Brain microvascular endothelial cell (primary cell): Measurements from ENCODE around the gene GSK3B.
A peak's percentile ranks its signal among the peaks of the same experiment; 100 is the strongest.

Source experiments
- DNase-seq: peaks from one replicate; pipeline ENCODE4 v3.0.0-alpha.2; 2020
- H3K27ac ChIP-seq: fragments of 250-450 bp; sonication (Bioruptor Pico); 2 replicates; pipeline ENCODE4 v1.5.1; 2020; ENCODE audit warnings: mild to moderate bottlenecking, moderate library complexity
- H3K27me3 ChIP-seq: fragments of 250-450 bp; sonication (Bioruptor Pico); replicated peaks from 2 replicates; pipeline ENCODE4 v1.5.1; 2020; ENCODE audit warnings: mild to moderate bottlenecking
- H3K36me3 ChIP-seq: fragments of 250-450 bp; sonication (Bioruptor Pico); replicated peaks from 2 replicates; pipeline ENCODE4 v1.5.1; 2020; ENCODE audit warnings: mild to moderate bottlenecking
- H3K4me3 ChIP-seq: 2 replicates; pipeline ENCODE4 v1.5.1; 2011; ENCODE audit warnings: low read depth, mild to moderate bottlenecking, control low read depth, low read length, moderate library complexity
- in situ Hi-C: cut with HindIII; loops from 2 replicates; pipeline ENCODE4 v1.10.0; 2017; ENCODE audit warnings: low sequenced_read_pairs, low pct_ligation_motif_present
- TF ChIP-seq, protein P1 (sequence below): IDR thresholded peaks from 2 replicates; pipeline ENCODE4 v1.5.1; 2011; ENCODE audit warnings: low read depth, mild to moderate bottlenecking, moderate library complexity, low read length, control low read depth, inconsistent platforms; ENCODE audit errors: missing control alignments

GSK3B gene

DNA sequence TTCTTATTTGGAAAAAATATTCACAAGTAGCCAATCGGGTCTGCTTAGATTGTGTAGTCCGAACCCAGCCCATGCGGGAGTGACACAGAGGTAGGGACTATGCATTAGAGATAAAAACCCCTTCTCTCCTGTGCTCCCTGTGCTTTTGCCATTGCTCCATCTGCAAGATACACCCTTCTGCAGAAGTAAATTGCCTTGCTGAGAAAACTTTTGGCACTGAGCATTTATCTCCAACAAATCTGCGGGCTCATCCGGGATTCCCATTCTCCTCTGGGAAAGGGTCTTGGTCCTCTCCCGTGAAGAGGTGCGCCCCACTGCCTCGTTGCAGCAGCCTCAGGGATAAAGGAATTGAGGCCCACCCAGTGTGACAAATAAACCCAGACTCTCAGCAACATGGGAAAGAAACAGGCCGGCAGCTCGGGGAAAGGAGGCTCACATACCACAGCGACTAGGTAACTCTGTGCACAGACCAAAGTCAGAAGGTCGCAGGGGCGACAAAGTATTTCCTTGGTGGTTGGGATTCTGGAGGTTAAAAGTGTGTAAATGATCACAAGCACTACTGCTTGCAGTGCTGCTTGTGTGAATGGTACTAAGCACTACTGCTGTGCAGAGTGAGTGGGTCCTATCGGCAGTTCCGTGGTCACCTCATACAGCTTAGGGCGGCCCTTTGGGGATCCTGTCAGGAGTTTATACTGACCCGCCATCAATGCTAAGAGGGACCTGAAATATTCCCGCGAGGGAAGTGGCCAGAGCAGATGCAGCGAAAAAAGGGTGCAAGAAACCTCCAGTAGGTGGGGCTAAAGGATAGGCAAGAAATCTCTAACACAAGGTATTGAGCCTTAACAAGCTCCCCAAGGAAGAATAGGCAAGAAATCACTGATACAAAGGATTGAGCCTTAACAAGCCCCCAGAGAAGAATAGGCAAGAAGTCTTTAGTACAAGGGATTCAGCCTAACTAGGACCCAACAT lies 54.3 kb downstream of the GSK3B start:
- no peak overlapping the region for H3K27ac ChIP-seq
- TF ChIP-seq, protein P1, sequence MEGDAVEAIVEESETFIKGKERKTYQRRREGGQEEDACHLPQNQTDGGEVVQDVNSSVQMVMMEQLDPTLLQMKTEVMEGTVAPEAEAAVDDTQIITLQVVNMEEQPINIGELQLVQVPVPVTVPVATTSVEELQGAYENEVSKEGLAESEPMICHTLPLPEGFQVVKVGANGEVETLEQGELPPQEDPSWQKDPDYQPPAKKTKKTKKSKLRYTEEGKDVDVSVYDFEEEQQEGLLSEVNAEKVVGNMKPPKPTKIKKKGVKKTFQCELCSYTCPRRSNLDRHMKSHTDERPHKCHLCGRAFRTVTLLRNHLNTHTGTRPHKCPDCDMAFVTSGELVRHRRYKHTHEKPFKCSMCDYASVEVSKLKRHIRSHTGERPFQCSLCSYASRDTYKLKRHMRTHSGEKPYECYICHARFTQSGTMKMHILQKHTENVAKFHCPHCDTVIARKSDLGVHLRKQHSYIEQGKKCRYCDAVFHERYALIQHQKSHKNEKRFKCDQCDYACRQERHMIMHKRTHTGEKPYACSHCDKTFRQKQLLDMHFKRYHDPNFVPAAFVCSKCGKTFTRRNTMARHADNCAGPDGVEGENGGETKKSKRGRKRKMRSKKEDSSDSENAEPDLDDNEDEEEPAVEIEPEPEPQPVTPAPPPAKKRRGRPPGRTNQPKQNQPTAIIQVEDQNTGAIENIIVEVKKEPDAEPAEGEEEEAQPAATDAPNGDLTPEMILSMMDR: peak; percentile 29
- no peak for DNase-seq
- in situ Hi-C loops: no loop called here
- no peaks in the 10 kb centered on the region for H3K27me3 ChIP-seq
- H3K4me3 ChIP-seq: no peak overlapping the region
- H3K36me3 ChIP-seq: no peaks in the 10 kb centered on the region

DNA sequence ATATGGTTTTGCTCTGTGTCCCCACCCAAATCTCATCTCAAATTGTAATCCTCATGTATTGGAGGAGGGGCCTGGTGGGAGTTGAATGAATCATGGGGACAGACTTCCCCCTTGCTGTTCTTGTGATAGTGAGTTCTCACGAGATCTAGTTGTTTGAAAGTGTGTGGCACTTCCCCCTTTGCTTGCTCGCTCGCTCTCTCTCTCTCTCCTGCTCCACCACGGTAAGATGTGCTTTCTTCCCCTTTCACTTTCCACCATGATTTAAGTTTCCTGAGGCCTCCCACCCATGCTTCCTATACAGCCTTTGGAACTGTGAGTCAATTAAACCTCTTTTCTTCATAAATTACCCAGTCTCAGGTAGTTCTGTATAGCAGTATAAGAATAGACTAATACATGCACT lies 60.7 kb downstream of the GSK3B start:
- TF ChIP-seq, protein P1: no peak
- no peaks in the 10 kb centered on the region for H3K27me3 ChIP-seq
- in situ Hi-C loops: no loop called here
- no peak for DNase-seq
- no peaks in the 10 kb centered on the region for H3K36me3 ChIP-seq
- H3K27ac ChIP-seq: no peak overlapping the region
- no peak overlapping the region for H3K4me3 ChIP-seq

DNA sequence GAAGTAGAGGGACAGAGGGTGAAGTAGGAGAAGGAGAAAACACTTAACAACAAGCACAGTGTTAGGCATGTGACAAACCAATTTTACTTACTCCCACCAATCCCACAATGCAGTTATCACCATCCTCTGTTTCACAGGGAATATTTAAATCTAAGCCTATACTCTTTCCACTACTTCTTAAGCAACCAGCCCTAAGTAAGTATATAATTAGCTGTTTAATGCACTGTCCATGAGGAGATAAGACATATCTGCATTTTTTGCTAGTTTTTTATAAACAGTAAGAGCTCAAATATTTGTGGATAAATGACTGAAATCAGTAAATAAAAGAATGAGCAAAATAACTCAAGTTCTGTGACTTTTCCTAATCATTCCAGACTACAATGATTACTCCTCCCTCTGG lies 62.7 kb downstream of the GSK3B start:
- in situ Hi-C loops: no loop called here
- Histone ChIP-seq H3K4me3 (no peak overlapping the region), H3K27me3 (no peaks in the 10 kb centered on the region), H3K27ac (no peak overlapping the region), H3K36me3 (no peaks in the 10 kb centered on the region)
- TF ChIP-seq, protein P1: no peak
- no peak for DNase-seq

DNA sequence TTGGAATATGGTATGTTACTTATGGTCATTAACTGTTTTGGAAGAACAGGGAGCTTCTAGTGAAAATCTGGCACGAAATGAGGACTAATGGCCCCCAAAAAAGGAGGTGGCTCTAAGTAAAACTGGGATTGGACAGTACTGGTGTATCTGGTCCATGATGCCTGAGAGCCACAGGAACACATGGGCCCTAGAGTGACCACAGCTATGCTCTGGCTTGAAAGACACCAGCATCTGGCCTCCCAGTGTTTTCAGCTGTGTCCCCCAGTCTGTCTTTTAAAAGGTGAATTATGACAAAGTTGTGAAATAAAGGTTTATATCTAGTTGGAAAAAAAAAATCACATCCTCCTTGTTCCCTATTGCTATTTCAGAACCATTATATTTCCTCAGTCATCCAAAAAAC lies 64.5 kb downstream of the GSK3B start:
- no peak overlapping the region for H3K27ac ChIP-seq
- DNase-seq: no peak
- TF ChIP-seq, protein P1: no peak
- H3K36me3 ChIP-seq: no peaks in the 10 kb centered on the region
- H3K4me3 ChIP-seq: no peak overlapping the region
- in situ Hi-C loops: no loop called here
- H3K27me3 ChIP-seq: no peaks in the 10 kb centered on the region

DNA sequence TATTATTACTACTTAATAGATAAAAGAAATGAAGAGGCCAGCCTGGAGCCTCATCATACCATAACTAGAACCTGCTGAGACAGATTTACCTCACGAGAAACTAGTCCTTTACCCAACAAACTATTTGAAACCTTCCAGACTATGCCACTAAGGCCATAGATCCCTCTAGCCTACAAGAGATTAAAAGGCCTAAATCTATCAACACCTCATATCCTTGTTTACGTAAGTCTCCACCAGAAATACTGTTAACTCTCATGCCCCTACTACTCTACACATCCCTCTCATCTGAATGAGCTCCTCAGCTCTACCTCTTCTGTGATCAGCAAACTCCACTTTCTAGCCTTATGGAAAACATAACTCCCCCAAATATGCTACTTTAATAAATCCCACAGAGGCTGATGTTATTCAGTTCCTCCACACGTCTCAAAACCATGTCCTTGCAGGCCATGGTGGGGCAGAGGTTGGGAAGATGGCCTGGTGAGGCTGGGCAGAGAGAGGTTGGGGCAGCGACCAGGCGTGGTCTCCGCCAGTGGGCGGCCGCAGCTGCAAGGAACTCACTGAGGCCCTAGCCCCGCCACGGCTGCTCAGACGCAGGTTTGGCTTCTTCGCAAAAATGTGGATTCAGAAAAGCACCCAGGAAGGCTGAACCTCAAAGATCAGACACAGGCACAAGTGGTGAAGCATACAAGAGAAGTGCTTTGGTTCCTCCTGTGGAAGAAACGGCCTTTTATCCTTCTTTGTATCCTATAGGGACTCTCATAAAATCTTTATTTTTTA lies 65.8 kb downstream of the GSK3B start:
- H3K36me3 ChIP-seq: no peaks in the 10 kb centered on the region
- no peak for DNase-seq
- TF ChIP-seq, protein P1: no peak
- H3K27ac ChIP-seq: no peak overlapping the region
- no peaks in the 10 kb centered on the region for H3K27me3 ChIP-seq
- no peak overlapping the region for H3K4me3 ChIP-seq
- in situ Hi-C loops: no loop called here
